GM23338 (cell line): ENCODE data around the gene DNAI2. TPM values are rescaled to one million over a fixed set of nuclear protein-coding genes. Genes with fewer than 3 reads are reported as not detected.

Experiments used
- ATAC-seq: fragments of 200-7000 bp; cut with Tn5 transposase; 3 replicates; pipeline ENCODE4 v1.9.1; 2020
- DNase-seq: peaks from one replicate; pipeline ENCODE4 v3.0.0-alpha.2; 2015; ENCODE audit warnings: low spot score
- H2AFZ ChIP-seq: fragments of 200-600 bp; sonication (generic); 2 replicates; pipeline ENCODE4 v1.8.0; 2016; ENCODE audit warnings: antibody characterized with exemption, mild to moderate bottlenecking, moderate library complexity
- H3F3A ChIP-seq: fragments of 200-600 bp; sonication (generic); replicated peaks from 2 replicates; pipeline ENCODE4 v1.8.0; 2017; ENCODE audit warnings: antibody characterized with exemption, mixed run types, low read depth
- H3K27ac ChIP-seq: fragments of 200-600 bp; sonication (generic); 2 replicates; pipeline ENCODE4 v1.6.1; 2016; ENCODE audit warnings: low read depth
- H3K27me3 ChIP-seq: fragments of 200-600 bp; sonication (generic); 2 replicates; pipeline ENCODE4 v1.8.0; 2016; ENCODE audit warnings: mild to moderate bottlenecking, mixed run types, moderate library complexity; ENCODE audit not compliant: insufficient read depth
- H3K36me3 ChIP-seq: fragments of 200-600 bp; sonication (generic); 2 replicates; pipeline ENCODE4 v1.8.0; 2016; ENCODE audit warnings: mild to moderate bottlenecking; ENCODE audit not compliant: insufficient read depth
- H3K4me1 ChIP-seq: fragments of 200-600 bp; sonication (generic); 2 replicates; pipeline ENCODE4 v1.8.0; 2016; ENCODE audit warnings: mild to moderate bottlenecking, moderate library complexity; ENCODE audit not compliant: insufficient read depth
- H3K4me2 ChIP-seq: fragments of 200-600 bp; sonication (generic); 2 replicates; pipeline ENCODE4 v1.7.1; 2017; ENCODE audit warnings: mixed run types
- H3K4me3 ChIP-seq: fragments of 200-600 bp; sonication (generic); 2 replicates; pipeline ENCODE4 v1.6.1; 2016; ENCODE audit warnings: mixed run types
- H3K79me2 ChIP-seq: fragments of 200-600 bp; sonication (generic); replicated peaks from 2 replicates; pipeline ENCODE4 v1.8.0; 2017; ENCODE audit warnings: mild to moderate bottlenecking; ENCODE audit not compliant: insufficient read depth
- H3K9me2 ChIP-seq: fragments of 200-600 bp; sonication (generic); 2 replicates; pipeline ENCODE4 v1.8.0; 2017; ENCODE audit not compliant: insufficient read depth
- H4K20me1 ChIP-seq: fragments of 200-600 bp; sonication (generic); replicated peaks from 2 replicates; pipeline ENCODE4 v1.8.0; 2017; ENCODE audit warnings: mild to moderate bottlenecking; ENCODE audit not compliant: insufficient read depth
- H3K27ac Mint-ChIP-seq: 2 replicates; pipeline ENCODE4 v1.8.0; 2020; ENCODE audit warnings: inconsistent platforms, mild to moderate bottlenecking, moderate library complexity, mixed read lengths
- H3K27me3 Mint-ChIP-seq: 3 replicates; pipeline ENCODE4 v1.8.0; 2022; ENCODE audit warnings: low read depth, mild to moderate bottlenecking, moderate library complexity, mixed read lengths, inconsistent platforms; ENCODE audit not compliant: insufficient read depth, poor library complexity
- H3K36me3 Mint-ChIP-seq: 3 replicates; pipeline ENCODE4 v1.8.0; 2021; ENCODE audit warnings: low read depth, mild to moderate bottlenecking, inconsistent platforms, moderate library complexity, mixed read lengths
- H3K4me1 Mint-ChIP-seq: 3 replicates; pipeline ENCODE4 v1.8.0; 2020; ENCODE audit warnings: mild to moderate bottlenecking, inconsistent platforms, mixed read lengths
- H3K4me3 Mint-ChIP-seq: 3 replicates; pipeline ENCODE4 v1.8.0; 2021; ENCODE audit warnings: moderate library complexity, mild to moderate bottlenecking, inconsistent platforms, mixed read lengths
- H3K9me3 Mint-ChIP-seq: 3 replicates; pipeline ENCODE4 v1.8.0; 2020; ENCODE audit warnings: moderate library complexity, mild to moderate bottlenecking, inconsistent platforms, mixed read lengths
- CREB1 ChIP-seq: fragments of 250-450 bp; sonication (Bioruptor Pico); IDR thresholded peaks from 2 replicates; pipeline ENCODE4 v1.5.0; 2020; ENCODE audit warnings: low read depth, mild to moderate bottlenecking, moderate library complexity
- EZH2 ChIP-seq: fragments of 200-600 bp; sonication (generic); IDR thresholded peaks from one replicate; pipeline ENCODE4 v1.8.0; 2017; ENCODE audit warnings: antibody characterized with exemption, mild to moderate bottlenecking, low read depth; ENCODE audit not compliant: unreplicated experiment
- EZH2phosphoT487 ChIP-seq: fragments of 200-600 bp; sonication (generic); IDR thresholded peaks from one replicate; pipeline ENCODE4 v1.8.1; 2018; ENCODE audit warnings: antibody characterized with exemption; ENCODE audit not compliant: unreplicated experiment
- JUNB ChIP-seq: IDR thresholded peaks from one replicate; pipeline ENCODE4 v1.6.1; 2016; ENCODE audit warnings: antibody characterized with exemption; ENCODE audit not compliant: unreplicated experiment
- NANOG ChIP-seq: IDR thresholded peaks from 2 replicates; pipeline ENCODE4 v1.6.1; 2016; ENCODE audit warnings: antibody characterized with exemption, borderline replicate concordance
- POLR2AphosphoS5 ChIP-seq: IDR thresholded peaks from 2 replicates; pipeline ENCODE4 v1.6.1; 2016; ENCODE audit warnings: antibody characterized with exemption, low read depth
- STAT1 ChIP-seq: IDR thresholded peaks from one replicate; pipeline ENCODE4 v1.6.1; 2016; ENCODE audit warnings: antibody characterized with exemption; ENCODE audit not compliant: unreplicated experiment
- ZNF114 ChIP-seq: fragments of 250-450 bp; sonication (Bioruptor Pico); IDR thresholded peaks from 2 replicates; pipeline ENCODE4 v1.5.0; 2020; ENCODE audit warnings: mild to moderate bottlenecking, moderate library complexity
- ZNF331 ChIP-seq: fragments of 250-450 bp; sonication (Bioruptor Pico); IDR thresholded peaks from 2 replicates; pipeline ENCODE4 v1.5.0; 2020; ENCODE audit warnings: low read depth, mild to moderate bottlenecking, moderate library complexity
- polyA plus RNA-seq: library from polyadenylated mRNA; unstranded; fragments of >200 nt; fragmentation: Nextera tagmentation; extraction: Ambion mirVana; gene quantifications from 2 replicates; pipeline ENCODE4 v1.2.1, GENCODE V29; 2016
- total RNA-seq: library from RNA; depleted of rRNA; stranded (reverse); fragments of >200 nt; shearing (Covaris generic); gene quantifications from 2 replicates; pipeline ENCODE4 v1.2.3, GENCODE V29; 2014
- TF ChIP-seq, protein P1 (sequence below): IDR thresholded peaks from 2 replicates; pipeline ENCODE4 v1.6.1; 2016; ENCODE audit warnings: antibody characterized with exemption
- TF ChIP-seq, protein P2 (sequence below): fragments of 250-450 bp; sonication (Bioruptor Pico); IDR thresholded peaks from 2 replicates; pipeline ENCODE4 v1.5.0; 2020; ENCODE audit warnings: mild to moderate bottlenecking, moderate library complexity

DNAI2 gene
- total and polyA plus RNA-seq, 2 experiments from 2014 or later, result 0.21 TPM; not detected in 1

DNA sequence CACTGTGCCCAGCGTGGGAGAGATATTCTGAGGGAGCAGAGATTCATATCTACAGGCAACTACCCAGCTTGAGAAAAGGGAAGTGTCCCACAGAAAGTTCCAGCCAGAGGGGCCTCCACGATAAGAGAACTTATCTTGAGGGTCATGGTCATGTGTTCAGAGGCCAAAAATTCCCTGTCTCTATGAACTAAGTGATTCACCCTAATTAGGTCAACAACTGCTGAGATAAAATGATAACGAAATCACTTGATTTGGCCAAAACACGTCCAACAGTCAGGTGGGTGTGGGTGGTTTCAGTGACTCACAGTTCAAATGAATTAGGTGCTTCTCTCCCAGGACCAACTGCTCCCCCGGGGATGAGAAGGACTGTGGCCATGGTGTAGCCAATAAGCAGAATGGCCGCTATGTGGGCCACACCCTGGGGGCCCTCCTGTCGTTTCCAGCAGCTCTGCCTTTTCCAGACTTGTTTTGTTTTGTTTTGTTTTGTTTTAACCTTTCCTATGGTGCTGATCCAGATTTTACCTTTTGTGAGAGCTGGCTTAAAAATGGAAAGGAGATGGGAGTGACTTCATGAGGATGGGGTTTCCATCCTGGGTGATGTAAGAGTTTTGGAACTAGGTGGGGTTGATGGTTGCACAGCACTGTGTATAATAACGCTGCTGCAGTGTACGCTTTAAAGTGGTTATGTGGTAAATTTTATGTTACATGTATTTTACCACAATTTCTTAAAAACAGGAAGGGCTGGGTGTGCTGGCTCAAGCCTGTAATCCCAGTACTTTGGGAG, 8.7 kb downstream of the DNAI2 start (continued):
- TF ChIP-seq ZNF331 (CRISPR knock-in tag), result no peak
- no peak for TF ChIP-seq POLR2AphosphoS5
- no peak for TF ChIP-seq EZH2phosphoT487
- TF ChIP-seq JUNB, result no peak
- TF ChIP-seq STAT1, result no peak

DNA sequence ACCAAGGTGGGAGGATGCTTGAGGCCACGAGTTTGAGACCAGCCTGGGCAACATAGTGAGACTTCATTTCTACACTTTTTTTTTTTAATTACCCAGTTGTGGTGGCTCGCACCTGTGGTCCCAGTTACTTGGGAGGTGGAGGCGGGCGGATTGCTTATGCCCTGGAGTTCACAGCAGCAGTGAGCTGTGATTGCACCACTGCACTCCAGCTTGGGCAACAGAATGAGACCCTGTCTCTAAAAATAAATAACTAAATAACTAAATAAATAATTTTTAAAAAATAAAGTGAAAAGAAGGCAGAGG, 9.3 kb downstream of the DNAI2 start:
- no peak for TF ChIP-seq CREB1 (CRISPR knock-in tag)
- TF ChIP-seq ZNF114 (CRISPR knock-in tag), result no peak
- TF ChIP-seq JUNB, result no peak
- TF ChIP-seq STAT1, result no peak
- no peak for TF ChIP-seq NANOG
- no peak for TF ChIP-seq EZH2phosphoT487
- TF ChIP-seq, protein P1, sequence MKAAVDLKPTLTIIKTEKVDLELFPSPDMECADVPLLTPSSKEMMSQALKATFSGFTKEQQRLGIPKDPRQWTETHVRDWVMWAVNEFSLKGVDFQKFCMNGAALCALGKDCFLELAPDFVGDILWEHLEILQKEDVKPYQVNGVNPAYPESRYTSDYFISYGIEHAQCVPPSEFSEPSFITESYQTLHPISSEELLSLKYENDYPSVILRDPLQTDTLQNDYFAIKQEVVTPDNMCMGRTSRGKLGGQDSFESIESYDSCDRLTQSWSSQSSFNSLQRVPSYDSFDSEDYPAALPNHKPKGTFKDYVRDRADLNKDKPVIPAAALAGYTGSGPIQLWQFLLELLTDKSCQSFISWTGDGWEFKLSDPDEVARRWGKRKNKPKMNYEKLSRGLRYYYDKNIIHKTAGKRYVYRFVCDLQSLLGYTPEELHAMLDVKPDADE, result no peak
- no peak for TF ChIP-seq EZH2
- TF ChIP-seq, protein P2, sequence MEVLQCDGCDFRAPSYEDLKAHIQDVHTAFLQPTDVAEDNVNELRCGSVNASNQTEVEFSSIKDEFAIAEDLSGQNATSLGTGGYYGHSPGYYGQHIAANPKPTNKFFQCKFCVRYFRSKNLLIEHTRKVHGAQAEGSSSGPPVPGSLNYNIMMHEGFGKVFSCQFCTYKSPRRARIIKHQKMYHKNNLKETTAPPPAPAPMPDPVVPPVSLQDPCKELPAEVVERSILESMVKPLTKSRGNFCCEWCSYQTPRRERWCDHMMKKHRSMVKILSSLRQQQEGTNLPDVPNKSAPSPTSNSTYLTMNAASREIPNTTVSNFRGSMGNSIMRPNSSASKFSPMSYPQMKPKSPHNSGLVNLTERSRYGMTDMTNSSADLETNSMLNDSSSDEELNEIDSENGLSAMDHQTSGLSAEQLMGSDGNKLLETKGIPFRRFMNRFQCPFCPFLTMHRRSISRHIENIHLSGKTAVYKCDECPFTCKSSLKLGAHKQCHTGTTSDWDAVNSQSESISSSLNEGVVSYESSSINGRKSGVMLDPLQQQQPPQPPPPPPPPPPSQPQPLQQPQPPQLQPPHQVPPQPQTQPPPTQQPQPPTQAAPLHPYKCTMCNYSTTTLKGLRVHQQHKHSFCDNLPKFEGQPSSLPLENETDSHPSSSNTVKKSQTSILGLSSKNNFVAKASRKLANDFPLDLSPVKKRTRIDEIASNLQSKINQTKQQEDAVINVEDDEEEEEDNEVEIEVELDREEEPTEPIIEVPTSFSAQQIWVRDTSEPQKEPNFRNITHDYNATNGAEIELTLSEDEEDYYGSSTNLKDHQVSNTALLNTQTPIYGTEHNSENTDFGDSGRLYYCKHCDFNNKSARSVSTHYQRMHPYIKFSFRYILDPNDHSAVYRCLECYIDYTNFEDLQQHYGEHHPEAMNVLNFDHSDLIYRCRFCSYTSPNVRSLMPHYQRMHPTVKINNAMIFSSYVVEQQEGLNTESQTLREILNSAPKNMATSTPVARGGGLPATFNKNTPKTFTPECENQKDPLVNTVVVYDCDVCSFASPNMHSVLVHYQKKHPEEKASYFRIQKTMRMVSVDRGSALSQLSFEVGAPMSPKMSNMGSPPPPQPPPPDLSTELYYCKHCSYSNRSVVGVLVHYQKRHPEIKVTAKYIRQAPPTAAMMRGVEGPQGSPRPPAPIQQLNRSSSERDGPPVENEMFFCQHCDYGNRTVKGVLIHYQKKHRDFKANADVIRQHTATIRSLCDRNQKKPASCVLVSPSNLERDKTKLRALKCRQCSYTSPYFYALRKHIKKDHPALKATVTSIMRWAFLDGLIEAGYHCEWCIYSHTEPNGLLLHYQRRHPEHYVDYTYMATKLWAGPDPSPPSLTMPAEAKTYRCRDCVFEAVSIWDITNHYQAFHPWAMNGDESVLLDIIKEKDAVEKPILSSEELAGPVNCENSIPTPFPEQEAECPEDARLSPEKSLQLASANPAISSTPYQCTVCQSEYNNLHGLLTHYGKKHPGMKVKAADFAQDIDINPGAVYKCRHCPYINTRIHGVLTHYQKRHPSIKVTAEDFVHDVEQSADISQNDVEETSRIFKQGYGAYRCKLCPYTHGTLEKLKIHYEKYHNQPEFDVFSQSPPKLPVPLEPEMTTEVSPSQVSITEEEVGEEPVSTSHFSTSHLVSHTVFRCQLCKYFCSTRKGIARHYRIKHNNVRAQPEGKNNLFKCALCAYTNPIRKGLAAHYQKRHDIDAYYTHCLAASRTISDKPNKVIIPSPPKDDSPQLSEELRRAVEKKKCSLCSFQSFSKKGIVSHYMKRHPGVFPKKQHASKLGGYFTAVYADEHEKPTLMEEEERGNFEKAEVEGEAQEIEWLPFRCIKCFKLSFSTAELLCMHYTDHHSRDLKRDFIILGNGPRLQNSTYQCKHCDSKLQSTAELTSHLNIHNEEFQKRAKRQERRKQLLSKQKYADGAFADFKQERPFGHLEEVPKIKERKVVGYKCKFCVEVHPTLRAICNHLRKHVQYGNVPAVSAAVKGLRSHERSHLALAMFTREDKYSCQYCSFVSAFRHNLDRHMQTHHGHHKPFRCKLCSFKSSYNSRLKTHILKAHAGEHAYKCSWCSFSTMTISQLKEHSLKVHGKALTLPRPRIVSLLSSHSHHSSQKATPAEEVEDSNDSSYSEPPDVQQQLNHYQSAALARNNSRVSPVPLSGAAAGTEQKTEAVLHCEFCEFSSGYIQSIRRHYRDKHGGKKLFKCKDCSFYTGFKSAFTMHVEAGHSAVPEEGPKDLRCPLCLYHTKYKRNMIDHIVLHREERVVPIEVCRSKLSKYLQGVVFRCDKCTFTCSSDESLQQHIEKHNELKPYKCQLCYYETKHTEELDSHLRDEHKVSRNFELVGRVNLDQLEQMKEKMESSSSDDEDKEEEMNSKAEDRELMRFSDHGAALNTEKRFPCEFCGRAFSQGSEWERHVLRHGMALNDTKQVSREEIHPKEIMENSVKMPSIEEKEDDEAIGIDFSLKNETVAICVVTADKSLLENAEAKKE (CRISPR knock-in tag), result no peak
- TF ChIP-seq ZNF331 (CRISPR knock-in tag), result no peak
- TF ChIP-seq POLR2AphosphoS5, result no peak
- no peak overlapping the region for H3K4me2 ChIP-seq
- no peaks in the 10 kb centered on the region for H3K9me2 ChIP-seq
- no peaks in the 10 kb centered on the region for H3K36me3 ChIP-seq
- no peaks in the 10 kb centered on the region for H3K36me3 Mint-ChIP-seq
- H2AFZ ChIP-seq, result no peak overlapping the region
- no peaks in the 10 kb centered on the region for H3K79me2 ChIP-seq
- no peaks in the 10 kb centered on the region for H3K27me3 ChIP-seq
- H3K27ac ChIP-seq, result no peak overlapping the region
- ATAC-seq (no peak), DNase-seq (no peak)
- no peaks in the 10 kb centered on the region for H3F3A ChIP-seq
- H3K4me3 ChIP-seq, result no peak overlapping the region
- peaks cover 7% of the 10 kb centered on the region; the same call in 1 of the 2 replicates for H3K4me1 ChIP-seq
- peaks cover 15% of the 10 kb centered on the region for H3K27me3 Mint-ChIP-seq
- no peak overlapping the region for H3K27ac Mint-ChIP-seq
- no peak overlapping the region for H3K4me3 Mint-ChIP-seq
- H4K20me1 ChIP-seq, result no peaks in the 10 kb centered on the region
- H3K4me1 Mint-ChIP-seq, result no peaks in the 10 kb centered on the region; the same call in 1 of the 3 replicates
- no peaks in the 10 kb centered on the region for H3K9me3 Mint-ChIP-seq
